GM19397 (cell line): ENCODE measurements around the gene PPP5C.
"Not testable (repeated sequence)": the region's sequence is repeated elsewhere in the genome, so short reads cannot be mapped to it uniquely, and the experiment has no call there.

ENCODE experiments used
- ATAC-seq: cut with Tn5 transposase; IDR thresholded peaks from one replicate; pipeline ENCODE4 v1.9.1; 2021; ENCODE audit warnings: mild to moderate bottlenecking, moderate library complexity; ENCODE audit not compliant: unreplicated experiment

Gene PPP5C, protein sequence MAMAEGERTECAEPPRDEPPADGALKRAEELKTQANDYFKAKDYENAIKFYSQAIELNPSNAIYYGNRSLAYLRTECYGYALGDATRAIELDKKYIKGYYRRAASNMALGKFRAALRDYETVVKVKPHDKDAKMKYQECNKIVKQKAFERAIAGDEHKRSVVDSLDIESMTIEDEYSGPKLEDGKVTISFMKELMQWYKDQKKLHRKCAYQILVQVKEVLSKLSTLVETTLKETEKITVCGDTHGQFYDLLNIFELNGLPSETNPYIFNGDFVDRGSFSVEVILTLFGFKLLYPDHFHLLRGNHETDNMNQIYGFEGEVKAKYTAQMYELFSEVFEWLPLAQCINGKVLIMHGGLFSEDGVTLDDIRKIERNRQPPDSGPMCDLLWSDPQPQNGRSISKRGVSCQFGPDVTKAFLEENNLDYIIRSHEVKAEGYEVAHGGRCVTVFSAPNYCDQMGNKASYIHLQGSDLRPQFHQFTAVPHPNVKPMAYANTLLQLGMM

DNA sequence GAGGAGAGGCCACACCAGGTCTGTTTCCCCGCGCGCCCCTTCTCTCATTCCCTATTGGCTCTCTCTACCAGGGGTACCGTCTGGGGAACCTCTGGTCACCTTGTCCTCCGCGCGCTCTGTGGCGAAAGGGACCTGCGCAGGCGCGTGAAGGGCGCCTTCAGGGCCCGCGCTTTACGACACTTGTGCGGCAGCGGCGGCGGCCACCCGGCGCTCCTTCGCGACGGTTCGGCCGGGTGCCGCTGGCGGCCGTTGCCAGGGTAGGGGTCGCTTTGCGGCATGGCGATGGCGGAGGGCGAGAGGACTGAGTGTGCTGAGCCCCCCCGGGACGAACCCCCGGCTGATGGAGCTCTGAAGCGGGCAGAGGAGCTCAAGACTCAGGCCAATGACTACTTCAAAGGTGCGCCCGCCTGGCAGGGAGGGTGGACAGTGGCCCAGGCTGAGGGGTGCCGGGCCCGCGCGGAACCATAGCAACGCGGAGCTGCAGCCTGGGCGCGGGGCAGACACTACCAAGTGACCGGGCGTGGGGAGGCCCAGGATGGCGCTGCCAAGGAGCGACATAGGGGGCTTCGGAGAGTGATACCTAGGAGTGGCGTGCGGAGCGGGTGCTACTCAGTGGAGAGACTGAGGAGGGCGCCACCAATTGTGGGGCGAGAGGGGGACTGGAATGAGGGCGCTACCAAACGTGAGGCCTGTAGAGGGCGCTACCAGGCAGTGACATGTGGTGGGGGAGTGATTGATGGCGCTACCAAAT lies at the start of gene PPP5C:
Gene PPP5C, plus strand, starts transcription at position 267 of the 751 bp plus-strand sequence. Its CDS starts 10 bp downstream, at position 277.
- ATAC-seq, result peak; percentile 47

DNA sequence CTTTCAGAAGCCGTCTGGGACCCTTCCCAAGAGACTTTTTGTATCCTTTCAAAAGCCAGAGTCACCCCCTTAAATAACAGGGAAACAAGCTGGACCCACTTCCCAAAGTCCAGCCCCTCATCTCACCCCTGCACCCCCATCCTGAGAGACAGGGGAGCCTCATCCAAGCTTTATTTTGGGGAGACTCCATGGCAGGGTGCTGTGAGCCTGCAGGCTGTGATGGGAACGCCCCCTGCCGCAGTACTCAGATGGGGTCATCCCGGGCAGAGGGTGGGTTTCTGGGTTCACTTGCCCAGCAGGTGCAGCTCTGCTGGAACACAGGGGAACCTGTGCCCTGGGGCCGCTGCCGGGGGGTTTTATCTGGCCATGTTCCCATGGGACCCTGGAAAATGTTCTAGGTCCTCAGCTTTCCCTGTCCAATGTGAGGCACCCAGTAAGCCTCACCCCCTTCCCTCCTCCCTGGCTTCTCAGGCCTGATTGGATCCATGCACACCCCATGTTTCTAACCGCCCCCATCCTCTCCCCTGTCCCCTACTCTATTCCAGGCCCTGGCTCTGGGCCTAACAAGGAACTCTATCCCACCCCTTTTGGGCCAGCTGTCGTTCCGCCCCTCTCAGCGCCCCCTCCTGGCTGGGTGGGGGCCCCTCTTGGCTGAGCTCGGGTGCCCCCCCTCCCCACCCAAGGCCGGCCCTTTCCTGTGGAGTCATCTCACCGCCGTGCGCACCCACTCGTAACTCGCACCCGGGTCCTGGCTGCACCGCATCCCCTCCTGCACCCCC lies 49.0 kb upstream of the PPP5C start:
- ATAC-seq, result no peak

DNA sequence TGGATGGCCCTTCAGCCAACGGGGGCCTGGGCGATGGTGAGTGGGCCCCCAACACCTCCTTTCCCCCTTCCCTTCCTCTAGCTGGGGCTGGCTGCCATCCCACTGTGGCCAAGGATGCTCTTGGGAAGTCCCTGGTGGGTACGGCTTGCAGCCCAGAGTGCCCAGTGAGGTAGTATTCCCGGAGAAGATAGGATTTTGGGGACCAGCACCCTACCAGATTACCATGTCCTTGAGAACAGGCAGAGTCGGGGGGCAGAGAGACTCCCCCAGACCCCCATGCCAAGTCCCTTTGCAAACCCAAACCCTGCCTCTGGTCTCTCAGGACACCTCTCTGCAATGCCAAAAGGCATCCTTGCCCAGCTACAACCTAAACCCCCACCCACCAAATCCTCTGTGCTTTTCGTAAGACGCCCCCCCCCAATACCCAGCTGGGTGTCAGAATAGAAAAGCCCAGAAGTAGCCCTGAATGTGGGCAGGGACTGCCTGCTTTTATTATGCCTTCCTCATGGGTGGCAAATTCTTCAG lies 48.3 kb upstream of the PPP5C start:
- no peak for ATAC-seq

DNA sequence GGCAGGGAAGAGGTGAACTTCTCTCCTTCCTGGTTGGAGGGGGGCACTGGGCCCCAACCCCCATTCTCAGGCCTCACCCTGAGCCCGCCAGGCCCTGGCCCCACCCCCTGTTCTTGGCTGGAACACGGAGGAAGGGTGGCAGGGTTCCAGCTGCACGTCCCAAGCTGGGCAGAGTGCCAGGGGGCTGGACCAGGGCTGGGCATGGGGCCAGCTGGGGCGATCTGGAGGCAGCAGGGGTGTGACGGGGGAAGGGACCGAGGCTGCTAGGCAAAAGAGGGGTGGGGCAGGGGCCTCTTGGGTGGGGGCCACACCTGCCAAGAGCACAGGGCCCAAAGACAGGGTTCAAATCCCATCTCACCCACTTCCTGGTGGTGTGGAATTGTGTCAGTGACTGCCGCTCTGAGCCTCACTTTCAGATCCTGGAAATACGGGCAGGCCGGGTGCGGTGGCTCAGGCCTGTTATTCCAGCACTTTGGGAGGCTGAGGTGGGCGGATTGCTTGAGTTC lies 47.8 kb upstream of the PPP5C start:
- no peak for ATAC-seq

DNA sequence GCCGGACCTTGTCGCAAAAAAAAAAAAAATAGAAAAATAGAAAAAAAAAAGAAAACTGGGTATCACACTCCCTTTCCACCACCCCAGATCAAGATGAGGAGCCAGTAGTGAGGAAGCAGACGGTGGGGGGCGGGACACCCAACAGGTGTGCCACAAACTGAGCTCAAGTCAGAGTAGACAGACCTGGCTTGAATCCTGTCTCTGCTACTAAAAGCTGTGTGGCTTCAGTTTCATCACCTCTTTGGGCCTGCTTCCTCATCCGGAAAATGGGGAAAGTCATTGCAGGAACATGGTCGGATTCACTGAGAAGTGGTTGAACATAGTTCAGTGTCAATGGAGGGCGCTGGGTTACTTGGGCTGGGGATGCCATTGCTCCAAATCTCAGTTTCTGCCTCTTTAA lies 47.2 kb upstream of the PPP5C start:
- no peak for ATAC-seq

DNA sequence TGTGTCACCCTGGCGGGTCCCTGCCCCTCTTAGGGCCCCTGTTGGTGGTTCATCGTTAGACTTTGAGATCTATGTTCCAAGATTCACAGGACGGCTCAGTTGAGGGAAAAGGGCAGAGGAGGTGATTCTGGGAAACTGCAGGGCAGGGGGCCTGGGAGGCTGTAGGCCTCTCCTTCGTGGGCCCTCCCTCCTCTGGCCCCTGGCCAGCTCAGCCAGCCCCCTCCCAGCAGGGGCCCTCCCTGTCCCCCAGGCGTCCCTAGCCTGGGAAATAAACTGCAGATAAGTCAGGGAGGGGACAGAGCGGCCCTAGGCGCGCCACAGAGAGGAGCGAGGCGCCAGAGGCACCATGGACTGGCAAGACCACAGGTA lies 43.6 kb upstream of the PPP5C start:
- no peak for ATAC-seq

DNA sequence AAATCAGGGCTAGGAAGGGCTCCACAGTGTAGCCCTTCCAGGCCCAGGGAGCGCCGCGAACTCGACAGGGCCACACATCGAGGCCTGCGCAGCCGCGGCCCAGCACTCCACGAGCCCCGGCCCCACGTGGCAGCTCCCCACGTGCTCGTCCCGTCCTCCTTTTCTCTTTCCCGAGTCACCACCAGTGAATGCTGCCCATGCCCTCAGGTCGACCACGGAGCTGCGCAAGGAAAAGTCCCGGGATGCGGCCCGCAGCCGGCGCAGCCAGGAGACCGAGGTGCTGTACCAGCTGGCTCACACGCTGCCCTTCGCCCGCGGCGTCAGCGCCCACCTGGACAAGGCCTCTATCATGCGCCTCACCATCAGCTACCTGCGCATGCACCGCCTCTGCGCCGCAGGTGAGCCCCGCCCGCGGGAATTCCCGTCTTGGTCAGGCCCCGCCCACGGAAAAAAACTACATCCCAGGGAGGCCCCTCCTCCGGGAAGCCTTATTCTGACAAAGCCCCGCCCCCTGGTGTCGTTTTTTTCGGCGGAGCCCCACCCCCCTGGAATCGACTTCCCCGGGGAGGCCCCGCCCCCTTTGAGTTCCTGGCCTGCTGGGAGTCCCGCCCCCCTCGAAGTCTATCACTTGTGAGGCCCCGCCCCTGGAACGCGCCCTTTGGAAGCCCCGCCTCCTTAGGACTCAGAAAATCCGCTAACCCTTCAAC lies 43.0 kb upstream of the PPP5C start:
- no peak for ATAC-seq

DNA sequence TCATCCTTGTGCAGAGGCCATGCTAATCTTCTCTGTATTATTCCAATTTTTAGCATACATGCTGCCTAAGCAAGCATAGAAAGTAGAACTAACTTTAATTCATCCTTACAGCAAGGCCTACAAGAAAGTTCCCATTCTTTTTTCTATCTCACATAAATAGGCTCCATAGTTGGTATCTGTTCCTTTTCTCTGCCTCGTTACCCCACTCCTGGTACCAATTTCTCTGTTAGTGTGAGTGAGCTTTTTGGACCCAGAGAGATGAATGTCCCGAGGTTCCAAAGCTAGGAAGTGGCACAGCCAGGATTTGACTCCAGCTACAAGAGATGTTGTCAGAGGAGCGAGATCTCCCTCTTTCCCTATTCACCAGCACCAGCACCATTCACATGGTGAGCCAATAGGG lies 40.4 kb upstream of the PPP5C start:
- no peak for ATAC-seq

DNA sequence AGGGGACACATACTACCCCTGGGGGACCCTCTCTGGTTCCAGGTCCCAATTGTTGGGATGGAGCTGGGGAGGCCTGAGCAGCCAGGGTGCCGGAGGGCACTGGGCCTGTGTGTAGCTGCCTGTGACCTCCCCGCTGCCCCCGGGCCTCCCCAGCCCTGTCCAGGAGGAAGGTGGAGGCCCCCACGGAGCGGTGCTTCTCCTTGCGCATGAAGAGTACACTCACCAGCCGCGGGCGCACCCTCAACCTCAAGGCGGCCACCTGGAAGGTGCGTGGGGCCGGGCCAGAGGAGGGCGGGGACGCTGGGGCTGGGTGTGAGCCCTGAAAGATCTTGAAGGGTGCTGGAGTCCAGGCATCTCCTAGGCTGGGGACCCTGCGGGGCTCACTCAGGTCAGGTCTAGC lies 38.4 kb upstream of the PPP5C start:
- no peak for ATAC-seq

DNA sequence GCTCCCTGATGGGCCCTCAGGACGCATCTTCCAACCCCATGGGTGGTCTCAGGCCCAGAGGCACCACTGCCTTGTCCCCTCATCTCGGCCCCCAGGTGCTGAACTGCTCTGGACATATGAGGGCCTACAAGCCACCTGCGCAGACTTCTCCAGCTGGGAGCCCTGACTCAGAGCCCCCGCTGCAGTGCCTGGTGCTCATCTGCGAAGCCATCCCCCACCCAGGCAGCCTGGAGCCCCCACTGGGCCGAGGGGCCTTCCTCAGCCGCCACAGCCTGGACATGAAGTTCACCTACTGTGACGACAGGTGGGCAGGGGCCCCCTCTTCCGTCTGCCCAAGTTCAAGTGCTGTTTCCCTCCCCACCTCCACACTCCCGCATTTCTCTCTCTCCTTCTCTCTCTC lies 37.8 kb upstream of the PPP5C start:
- no peak for ATAC-seq

DNA sequence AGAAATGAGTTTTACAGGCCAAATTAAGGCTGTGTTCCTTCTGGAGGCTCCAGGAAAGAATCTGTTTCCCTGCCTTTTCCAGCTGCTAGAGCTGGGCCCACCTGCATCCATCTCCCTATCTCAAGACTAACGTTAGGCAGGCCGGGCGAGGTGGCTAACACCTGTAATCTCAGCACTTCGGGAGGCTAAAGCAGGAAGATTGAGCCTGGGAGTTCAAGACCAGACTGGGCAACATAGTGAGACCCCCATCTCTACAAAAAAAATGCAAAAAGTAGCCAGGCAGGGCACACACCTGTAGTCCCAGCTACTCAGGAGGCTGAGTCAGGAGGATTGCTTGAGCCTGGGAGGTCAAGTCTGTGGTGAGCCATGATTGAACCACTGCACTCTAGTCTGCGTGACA lies 35.4 kb upstream of the PPP5C start:
- no peak for ATAC-seq

DNA sequence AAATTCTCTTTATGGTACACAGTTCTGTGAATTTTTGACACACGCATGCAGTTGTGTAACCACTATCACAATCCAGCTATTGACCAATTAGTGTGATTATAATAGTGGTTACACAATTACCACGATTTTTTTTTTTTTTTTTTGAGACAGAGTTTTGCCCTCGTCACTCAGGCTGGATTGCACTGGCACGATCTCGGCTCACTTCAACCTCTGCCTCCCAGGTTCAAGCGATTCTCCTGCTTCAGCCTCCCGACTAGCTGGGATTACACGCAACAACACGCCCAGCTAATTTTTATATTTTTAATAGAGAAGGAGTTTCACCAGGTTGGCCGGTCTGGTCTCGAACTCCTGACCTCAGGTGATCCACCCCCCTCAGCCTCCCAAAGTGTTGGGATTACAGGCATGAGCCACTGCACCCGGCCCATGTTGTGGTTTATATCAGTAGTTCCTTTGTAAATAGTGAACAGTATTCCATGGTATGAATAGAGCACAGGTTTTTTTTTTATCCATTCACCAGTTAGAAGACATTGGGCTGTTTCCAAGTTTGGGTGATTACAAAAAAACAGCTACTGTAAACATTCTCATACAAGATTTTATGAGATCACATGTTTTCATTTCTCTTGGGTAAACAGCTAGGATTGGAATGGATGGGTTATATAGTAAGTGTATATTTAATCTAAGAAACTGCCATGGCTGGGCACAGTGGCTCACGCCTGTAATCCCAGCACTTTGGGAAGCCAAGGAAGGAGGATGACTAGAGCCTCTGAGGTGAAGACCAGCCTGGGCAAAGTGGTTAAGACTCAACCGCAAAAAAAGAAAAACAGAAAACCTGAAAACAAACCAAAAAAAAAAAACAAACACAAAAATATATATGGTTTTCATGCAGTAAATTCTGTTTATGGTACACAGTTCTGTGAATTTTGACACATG lies 33.1 kb upstream of the PPP5C start:
- not testable (repeated sequence) for ATAC-seq

DNA sequence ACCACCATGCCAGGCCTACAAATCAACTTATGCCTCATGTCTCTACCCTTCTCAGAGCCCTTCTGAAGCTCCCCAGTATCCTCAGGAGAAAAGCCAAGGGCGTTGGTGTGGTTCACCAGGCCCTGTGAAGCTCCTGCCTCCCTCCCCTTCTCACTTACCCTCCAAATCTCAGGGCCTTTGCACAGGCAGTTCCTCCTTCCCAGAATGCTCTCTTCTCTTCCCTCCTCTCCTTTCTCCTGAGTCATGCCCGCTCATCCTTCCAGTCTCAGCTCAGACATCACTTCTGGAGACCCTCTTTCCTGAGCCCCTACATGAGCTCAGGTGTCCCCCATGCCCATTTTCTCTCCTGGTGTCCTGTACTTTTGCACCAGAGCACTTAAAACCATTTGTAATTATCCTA lies 29.5 kb upstream of the PPP5C start:
- no peak for ATAC-seq

DNA sequence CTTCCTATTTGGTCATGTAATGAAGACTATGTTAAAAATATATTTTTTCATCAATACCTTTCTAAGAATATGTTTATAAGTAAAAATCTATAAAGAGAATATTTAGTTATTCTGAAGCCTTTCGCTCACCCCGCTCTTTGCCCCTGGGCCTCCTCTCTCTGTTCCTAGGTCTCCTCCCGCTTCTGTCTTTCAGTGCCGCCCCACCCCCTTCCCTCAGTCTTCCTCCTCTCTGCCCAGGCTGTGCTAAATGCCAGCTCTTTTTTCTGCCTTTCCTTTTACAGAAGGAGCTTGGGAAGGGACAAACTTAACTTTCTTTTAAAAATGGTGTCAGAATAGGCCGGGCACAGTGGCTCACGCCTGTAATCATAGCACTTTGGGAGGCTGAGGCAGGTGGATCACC lies 27.3 kb upstream of the PPP5C start:
- no peak for ATAC-seq

DNA sequence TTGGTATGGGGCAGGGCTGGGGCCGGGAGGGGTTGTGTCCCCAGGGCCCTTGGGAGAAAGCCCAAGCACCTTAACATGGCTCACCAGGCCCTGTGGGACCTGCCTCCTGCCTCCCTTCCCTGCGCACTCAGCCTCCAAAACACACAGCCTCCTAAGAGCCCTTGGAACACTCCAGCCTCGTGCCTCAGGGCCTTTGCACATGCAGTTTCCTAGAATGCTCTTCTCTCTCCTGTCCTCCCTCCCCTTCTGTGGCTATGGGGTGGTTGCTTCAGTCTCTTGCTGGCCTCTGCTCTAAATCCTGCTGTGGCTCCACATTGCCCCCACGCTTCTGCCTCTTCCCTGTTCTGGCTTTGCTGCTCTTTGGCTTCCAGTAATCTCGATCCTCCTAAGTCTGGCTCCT lies 26.3 kb upstream of the PPP5C start:
- ATAC-seq, result no peak

DNA sequence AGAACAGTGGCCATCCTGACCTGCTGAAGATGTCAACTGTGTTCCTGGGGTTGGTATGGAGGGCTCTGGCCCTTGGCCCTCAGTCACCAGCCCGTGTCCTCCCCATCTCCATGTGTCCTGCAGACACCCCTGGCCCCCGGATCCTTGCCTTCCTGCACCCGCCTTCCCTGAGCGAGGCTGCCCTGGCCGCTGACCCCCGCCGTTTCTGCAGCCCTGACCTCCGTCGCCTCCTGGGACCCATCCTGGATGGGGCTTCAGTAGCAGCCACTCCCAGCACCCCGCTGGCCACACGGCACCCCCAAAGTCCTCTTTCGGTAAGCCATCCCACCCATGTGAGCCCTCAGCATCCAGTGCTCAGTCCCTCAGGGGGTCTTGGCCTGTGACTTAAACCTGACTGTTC lies 25.2 kb upstream of the PPP5C start:
- ATAC-seq, result no peak

DNA sequence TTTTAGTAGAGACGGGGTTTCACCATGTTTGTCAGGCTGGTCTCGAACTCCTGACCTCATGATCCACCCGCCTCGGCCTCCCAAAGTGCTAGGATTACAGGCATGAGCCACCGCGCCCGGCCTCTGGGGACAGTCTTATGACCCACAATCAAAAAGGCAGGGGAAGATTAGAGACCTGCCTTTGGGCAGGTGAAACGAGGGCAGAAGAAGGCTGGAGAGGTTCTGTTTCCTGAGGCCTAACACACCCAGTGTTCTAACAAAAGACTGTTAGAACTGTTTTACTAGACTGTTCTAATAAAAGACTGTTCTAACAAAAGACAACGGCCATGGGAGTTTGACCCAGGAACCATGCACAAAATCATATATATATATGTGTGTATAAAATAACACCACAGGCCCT lies 23.7 kb upstream of the PPP5C start:
- not testable (repeated sequence) for ATAC-seq

DNA sequence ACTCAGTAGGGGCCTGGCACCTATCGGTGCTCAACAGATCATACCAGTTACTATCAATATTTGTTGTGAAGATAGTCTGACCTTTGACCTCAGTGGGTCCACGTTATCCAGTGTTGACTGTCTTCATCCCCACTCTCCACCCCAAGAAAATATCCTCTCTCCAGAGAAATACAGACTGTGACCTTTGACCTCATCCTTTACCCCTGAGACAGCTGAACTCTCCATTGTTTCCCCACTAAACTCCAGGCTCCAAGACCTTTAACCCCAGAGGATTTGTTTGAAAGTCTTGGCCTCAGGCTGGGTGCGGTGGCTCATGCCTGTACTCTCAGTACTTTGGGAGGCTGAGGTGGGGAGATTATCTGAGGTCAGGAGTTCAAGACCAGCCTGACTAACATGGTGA lies 22.6 kb upstream of the PPP5C start:
- ATAC-seq, result no peak

DNA sequence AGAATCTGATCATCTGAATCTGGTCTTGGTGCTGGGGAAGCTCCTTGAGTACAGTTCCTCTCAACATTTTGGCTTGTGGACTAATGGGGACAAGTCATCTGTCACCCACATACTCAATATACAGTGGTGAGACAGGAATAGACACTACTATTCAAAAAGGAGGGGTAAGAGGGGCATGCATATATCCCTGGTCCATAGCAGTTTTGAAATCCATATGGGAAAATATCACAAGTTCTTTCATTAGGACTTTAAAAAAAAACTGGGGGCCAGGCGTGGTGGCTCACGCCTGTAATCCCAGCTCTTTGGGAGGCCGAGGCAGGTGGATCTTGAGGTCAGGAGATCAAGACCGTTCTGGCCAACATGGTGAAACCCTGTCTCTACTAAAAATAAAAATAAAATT lies 20.3 kb upstream of the PPP5C start:
- no peak for ATAC-seq
